ENCODE measurements around the gene EMB.

GRCh38 chr5:50352382-50352781 lies 88.7 kb downstream of the EMB start:
- no peak for TF ChIP-seq YY1 (IDR thresholded peaks at IDR 0.05)
- no peak for TF ChIP-seq NR2F2 (IDR thresholded peaks at IDR 0.05)
- no peak for TF ChIP-seq ATF3 (IDR thresholded peaks at IDR 0.05)
